ENCODE measurements around the gene FXYD6.

The FXYD6 gene

DNA sequence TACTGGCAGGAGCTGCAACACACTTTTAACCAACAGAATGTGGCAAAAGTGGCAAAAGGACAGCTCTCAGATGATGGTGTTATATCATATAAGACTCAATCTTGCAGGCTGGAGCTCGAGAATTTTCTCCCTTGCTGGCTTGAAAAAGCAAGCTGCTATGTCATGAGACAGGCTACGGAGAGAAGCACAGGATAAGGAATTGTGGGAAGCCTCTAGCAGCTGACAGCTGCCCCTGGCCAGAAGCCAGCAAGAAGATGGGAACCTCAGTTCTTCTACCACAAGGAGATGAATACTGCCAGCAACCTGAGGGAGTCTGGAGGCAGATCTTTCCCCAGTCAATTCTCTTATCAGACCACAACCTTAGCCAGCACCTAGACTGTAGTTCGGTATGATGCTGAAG, 24.6 kb downstream of the FXYD6 start:
- TF ChIP-seq, protein P1, sequence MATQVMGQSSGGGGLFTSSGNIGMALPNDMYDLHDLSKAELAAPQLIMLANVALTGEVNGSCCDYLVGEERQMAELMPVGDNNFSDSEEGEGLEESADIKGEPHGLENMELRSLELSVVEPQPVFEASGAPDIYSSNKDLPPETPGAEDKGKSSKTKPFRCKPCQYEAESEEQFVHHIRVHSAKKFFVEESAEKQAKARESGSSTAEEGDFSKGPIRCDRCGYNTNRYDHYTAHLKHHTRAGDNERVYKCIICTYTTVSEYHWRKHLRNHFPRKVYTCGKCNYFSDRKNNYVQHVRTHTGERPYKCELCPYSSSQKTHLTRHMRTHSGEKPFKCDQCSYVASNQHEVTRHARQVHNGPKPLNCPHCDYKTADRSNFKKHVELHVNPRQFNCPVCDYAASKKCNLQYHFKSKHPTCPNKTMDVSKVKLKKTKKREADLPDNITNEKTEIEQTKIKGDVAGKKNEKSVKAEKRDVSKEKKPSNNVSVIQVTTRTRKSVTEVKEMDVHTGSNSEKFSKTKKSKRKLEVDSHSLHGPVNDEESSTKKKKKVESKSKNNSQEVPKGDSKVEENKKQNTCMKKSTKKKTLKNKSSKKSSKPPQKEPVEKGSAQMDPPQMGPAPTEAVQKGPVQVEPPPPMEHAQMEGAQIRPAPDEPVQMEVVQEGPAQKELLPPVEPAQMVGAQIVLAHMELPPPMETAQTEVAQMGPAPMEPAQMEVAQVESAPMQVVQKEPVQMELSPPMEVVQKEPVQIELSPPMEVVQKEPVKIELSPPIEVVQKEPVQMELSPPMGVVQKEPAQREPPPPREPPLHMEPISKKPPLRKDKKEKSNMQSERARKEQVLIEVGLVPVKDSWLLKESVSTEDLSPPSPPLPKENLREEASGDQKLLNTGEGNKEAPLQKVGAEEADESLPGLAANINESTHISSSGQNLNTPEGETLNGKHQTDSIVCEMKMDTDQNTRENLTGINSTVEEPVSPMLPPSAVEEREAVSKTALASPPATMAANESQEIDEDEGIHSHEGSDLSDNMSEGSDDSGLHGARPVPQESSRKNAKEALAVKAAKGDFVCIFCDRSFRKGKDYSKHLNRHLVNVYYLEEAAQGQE (IDR thresholded peaks at IDR 0.05; ENCODE audit: insufficient read depth in 1 of 2, low read depth in 2 of 2, low read length in 2 of 2) = no peak
- no peak for TF ChIP-seq POLR2AphosphoS5 (IDR thresholded peaks at IDR 0.05; ENCODE audit: low read depth, low read length)
- no peak for TF ChIP-seq SIN3A (IDR thresholded peaks at IDR 0.05; ENCODE audit: borderline replicate concordance, insufficient read depth, low read length)
- TF ChIP-seq TAF1 (IDR thresholded peaks at IDR 0.05; ENCODE audit: borderline replicate concordance, insufficient read depth, low read length) = no peak
- no peak for TF ChIP-seq FOXP2 (optimal IDR thresholded peaks at IDR 0.05; ENCODE audit: borderline replicate concordance, extremely low read depth, extremely low read length, insufficient read depth)

DNA sequence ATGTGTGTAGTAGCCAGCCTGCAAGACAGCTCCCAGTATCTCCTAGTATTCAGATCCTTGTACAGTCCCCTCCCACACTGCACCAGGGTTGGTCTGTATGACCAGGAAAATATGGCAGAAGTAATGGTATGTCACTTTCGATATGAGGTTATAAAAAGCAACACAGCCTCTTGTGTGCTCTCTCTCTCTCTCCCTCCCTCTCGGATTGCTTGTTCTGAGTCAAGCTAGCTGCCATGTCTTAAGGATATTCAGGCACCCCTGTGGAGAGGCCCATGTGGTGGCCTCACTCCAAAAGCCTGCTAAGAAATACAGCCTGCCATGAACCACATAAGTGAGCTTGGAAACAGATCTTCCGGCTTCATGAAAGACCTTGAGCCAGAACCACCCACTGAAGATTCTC, 25.4 kb downstream of the FXYD6 start:
- TF ChIP-seq TAF1 (IDR thresholded peaks at IDR 0.05; ENCODE audit: borderline replicate concordance, insufficient read depth, low read length) = no peak
- no peak for TF ChIP-seq FOXP2 (optimal IDR thresholded peaks at IDR 0.05; ENCODE audit: borderline replicate concordance, extremely low read depth, extremely low read length, insufficient read depth)
- TF ChIP-seq, protein P1 (IDR thresholded peaks at IDR 0.05; ENCODE audit: insufficient read depth in 1 of 2, low read depth in 2 of 2, low read length in 2 of 2) = no peak
- no peak for TF ChIP-seq POLR2AphosphoS5 (IDR thresholded peaks at IDR 0.05; ENCODE audit: low read depth, low read length)
- TF ChIP-seq SIN3A (IDR thresholded peaks at IDR 0.05; ENCODE audit: borderline replicate concordance, insufficient read depth, low read length) = no peak

DNA sequence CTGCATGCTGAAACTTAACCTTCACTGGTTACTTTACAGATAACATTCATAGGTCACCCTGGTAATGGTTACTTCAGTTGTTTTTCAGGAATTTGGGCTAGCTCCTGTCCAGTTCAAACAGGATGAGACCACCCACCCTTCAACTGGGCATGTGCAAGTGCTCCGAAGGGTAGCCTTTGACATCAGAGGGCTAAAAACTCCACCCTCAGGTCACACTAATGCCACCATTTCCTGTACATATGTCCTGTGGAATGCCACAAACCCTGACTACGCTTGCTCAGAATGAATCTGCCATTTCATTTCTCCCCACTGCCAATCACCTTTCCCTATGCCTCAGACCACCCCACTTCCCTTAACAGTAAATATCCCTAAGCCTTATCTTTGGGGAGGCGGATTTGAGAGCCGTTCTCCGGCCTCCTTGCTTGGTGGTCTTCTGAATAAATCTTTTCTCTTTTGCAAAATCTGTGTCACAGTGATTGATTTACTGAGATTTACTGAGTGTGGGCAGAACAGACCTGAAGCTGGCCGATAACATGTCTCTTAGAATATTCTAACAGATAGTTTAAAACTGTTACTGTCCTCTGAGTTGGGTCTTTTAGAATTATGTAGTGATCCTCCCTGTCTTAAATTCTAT, 26.6 kb downstream of the FXYD6 start:
- TF ChIP-seq, protein P1 (IDR thresholded peaks at IDR 0.05; ENCODE audit: insufficient read depth in 1 of 2, low read depth in 2 of 2, low read length in 2 of 2) = no peak
- TF ChIP-seq POLR2AphosphoS5 (IDR thresholded peaks at IDR 0.05; ENCODE audit: low read depth, low read length) (no peak), TAF1 (IDR thresholded peaks at IDR 0.05; ENCODE audit: borderline replicate concordance, insufficient read depth, low read length) (no peak), FOXP2 (optimal IDR thresholded peaks at IDR 0.05; ENCODE audit: borderline replicate concordance, extremely low read depth, extremely low read length, insufficient read depth) (no peak), SIN3A (IDR thresholded peaks at IDR 0.05; ENCODE audit: borderline replicate concordance, insufficient read depth, low read length) (no peak)

DNA sequence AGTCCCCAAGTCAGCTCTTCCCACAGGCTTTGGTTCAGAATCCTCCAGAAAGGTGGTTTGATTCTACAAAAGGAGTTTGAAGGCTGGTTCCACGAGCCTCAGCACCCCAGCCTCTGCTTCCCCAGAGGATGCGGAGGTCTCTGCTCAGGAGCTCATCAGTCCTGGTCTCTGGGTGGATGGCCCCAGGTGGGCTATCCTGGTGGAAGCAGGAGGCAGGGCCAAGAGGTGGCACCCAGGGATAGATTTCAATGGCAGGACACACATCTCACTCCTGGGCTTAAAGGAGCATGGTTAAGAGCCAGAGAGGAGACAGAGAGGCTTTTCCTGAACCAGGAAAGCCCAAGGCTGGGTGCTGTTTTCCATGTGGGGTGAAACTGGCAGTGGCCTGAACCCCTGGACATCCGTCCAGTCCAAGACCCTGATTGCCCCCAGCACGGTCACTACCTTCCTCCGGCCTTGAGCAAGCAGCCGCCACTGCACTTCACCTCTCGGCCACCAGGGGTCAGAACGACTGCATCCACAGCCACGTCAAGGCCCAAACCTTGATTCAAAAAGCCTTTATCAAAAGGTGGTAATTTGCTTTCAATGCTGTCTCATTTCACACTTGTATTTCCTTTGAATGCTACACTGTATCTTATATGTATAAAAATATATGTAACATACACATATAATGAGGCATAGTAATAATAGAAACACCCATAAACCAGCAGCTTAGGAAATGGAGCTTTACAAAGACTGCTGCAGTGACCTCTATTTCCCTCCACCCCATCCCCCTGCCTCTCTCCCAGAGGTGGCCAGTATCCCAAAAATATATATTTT, 32.6 kb downstream of the FXYD6 start:
- TF ChIP-seq, protein P1 (IDR thresholded peaks at IDR 0.05; ENCODE audit: insufficient read depth in 1 of 2, low read depth in 2 of 2, low read length in 2 of 2) = no peak
- TF ChIP-seq FOXP2 (optimal IDR thresholded peaks at IDR 0.05; ENCODE audit: borderline replicate concordance, extremely low read depth, extremely low read length, insufficient read depth) (no peak), SIN3A (IDR thresholded peaks at IDR 0.05; ENCODE audit: borderline replicate concordance, insufficient read depth, low read length) (no peak)
